CD8-positive, alpha-beta memory T cell (primary cell): ENCODE measurements around the gene TGM4. TPM values are rescaled to one million over a fixed set of nuclear protein-coding genes. Genes with fewer than 3 reads are reported as not detected.
"Not testable (repeated sequence)": the region's sequence is repeated elsewhere in the genome, so short reads cannot be mapped to it uniquely, and the experiment has no call there.

ENCODE experiments used
- CTCF ChIA-PET: fragments of 350-600 bp; sonication (Branson Sonifier 250); formaldehyde crosslinking; loops from one replicate; lab custom pipeline; 2021; ENCODE audit warnings: antibody characterized with exemption; lab: Charles Lee
- POLR2A ChIA-PET: fragments of 350-600 bp; sonication (Branson Sonifier 250); formaldehyde crosslinking; loops from one replicate; lab custom pipeline; 2021; ENCODE audit warnings: antibody characterized with exemption; lab: Charles Lee
- DNase-seq, 5 donors: peaks; one replicate each; pipeline versions ENCODE4 v3.0.0 to v3.0.0-alpha.2; 2020 to 2022; ENCODE audit warnings: mixed read lengths in 1 of 5
- H3K27ac ChIP-seq: one replicate; pipeline ENCODE4 v1.7.0; 2013; ENCODE audit warnings: low read depth, mild to moderate bottlenecking, low read length, moderate library complexity
- H3K27me3 ChIP-seq: 2 replicates; pipeline ENCODE4 v1.7.0; 2013; ENCODE audit warnings: low read length, mild to moderate bottlenecking; ENCODE audit not compliant: insufficient read depth, poor library complexity, severe bottlenecking
- H3K36me3 ChIP-seq: 2 replicates; pipeline ENCODE4 v1.7.0; 2013; ENCODE audit warnings: mild to moderate bottlenecking, low read length, moderate library complexity; ENCODE audit not compliant: insufficient read depth
- H3K4me1 ChIP-seq: 2 replicates; pipeline ENCODE4 v1.7.0; 2013; ENCODE audit warnings: mild to moderate bottlenecking, low read length, moderate library complexity; ENCODE audit not compliant: insufficient read depth
- H3K4me3 ChIP-seq: 2 replicates; pipeline ENCODE4 v1.7.0; 2013; ENCODE audit warnings: mild to moderate bottlenecking, low read length
- H3K9me3 ChIP-seq: 2 replicates; pipeline ENCODE4 v1.7.0; 2013; ENCODE audit warnings: mild to moderate bottlenecking, low read length
- H3K27ac Mint-ChIP-seq, 8 donors: one replicate each; pipeline ENCODE4 v1.8.0; 2020 to 2021; ENCODE audit warnings: mixed read lengths in 8 of 8, mild to moderate bottlenecking in 6 of 8, inconsistent platforms in 3 of 8, moderate library complexity in 3 of 8
- H3K27me3 Mint-ChIP-seq, 2 donors: one replicate each; pipeline ENCODE4 v1.8.0; 2020 to 2021; ENCODE audit warnings: mixed read lengths in 2 of 2, mild to moderate bottlenecking in 1 of 2, moderate library complexity in 1 of 2
- H3K36me3 Mint-ChIP-seq, 3 donors: one replicate each; pipeline ENCODE4 v1.8.0; 2020 to 2021; ENCODE audit warnings: mixed read lengths in 3 of 3, inconsistent platforms in 1 of 3, mild to moderate bottlenecking in 1 of 3
- H3K4me1 Mint-ChIP-seq, 3 donors: one replicate each; pipeline ENCODE4 v1.8.0; 2020 to 2021; ENCODE audit warnings: mixed read lengths in 3 of 3, inconsistent platforms in 1 of 3, mild to moderate bottlenecking in 1 of 3
- H3K4me3 Mint-ChIP-seq, 7 donors: one replicate each; pipeline ENCODE4 v1.8.0; 2020 to 2021; ENCODE audit warnings: mixed read lengths in 7 of 7, mild to moderate bottlenecking in 6 of 7, moderate library complexity in 4 of 7, inconsistent platforms in 2 of 7
- H3K9me3 Mint-ChIP-seq, 5 donors: one replicate each; pipeline ENCODE4 v1.8.0; 2020 to 2022; ENCODE audit warnings: mixed read lengths in 5 of 5, mild to moderate bottlenecking in 3 of 5, moderate library complexity in 2 of 5, inconsistent platforms in 1 of 5
- polyA plus RNA-seq: library from polyadenylated mRNA; unstranded; fragments of 300-500 nt; fragmentation: Illumina TruSeq; gene quantifications from one replicate; pipeline ENCODE4 v1.2.3, GENCODE V29; 2021
- total RNA-seq, 2 experiments: library from RNA; stranded (reverse); gene quantifications; one replicate each; pipeline ENCODE4 v1.2.3, GENCODE V29; 2021

TGM4 gene
- total and polyA plus RNA-seq, 3 experiments from 2014 or later: 0.43 TPM; not detected in 2

DNA sequence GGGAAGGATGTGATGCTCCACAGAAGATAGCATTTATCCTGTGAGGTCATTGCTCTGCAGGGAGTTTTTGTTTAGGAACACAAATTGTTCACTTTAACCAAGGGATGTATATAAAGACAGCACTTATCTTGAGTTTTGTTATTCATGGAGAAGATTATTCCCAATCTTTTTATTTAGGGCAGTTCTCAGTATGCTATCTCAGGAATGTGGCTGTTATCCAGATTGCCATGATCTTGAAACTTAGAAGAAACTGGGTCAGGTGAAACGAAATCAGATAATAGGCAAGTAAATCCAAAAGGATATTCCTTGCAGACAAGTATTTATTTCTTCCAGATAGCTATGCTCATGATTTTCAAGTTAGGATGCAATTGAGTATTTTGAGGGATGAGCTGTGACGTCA, 32.0 kb upstream of the TGM4 start:
- no peak overlapping the region for H3K27ac ChIP-seq
- CTCF ChIA-PET: no interaction called here
- H3K4me1 ChIP-seq: no peaks in the 10 kb centered on the region
- peaks cover 0 to 4% (median 0%) of the 10 kb centered on the region in 3 donors for H3K36me3 Mint-ChIP-seq
- no peaks in the 10 kb centered on the region for H3K9me3 ChIP-seq
- no peak for DNase-seq
- no peaks in the 10 kb centered on the region for H3K4me1 Mint-ChIP-seq
- H3K27me3 Mint-ChIP-seq: no peaks in the 10 kb centered on the region
- no peaks in the 10 kb centered on the region for H3K36me3 ChIP-seq
- POLR2A ChIA-PET: no interaction called here
- no peaks in the 10 kb centered on the region for H3K27me3 ChIP-seq
- H3K27ac Mint-ChIP-seq: no peak overlapping the region
- peaks cover 0 to 4% (median 0%) of the 10 kb centered on the region in 5 donors for H3K9me3 Mint-ChIP-seq
- no peak overlapping the region for H3K4me3 Mint-ChIP-seq
- H3K4me3 ChIP-seq: no peak overlapping the region

DNA sequence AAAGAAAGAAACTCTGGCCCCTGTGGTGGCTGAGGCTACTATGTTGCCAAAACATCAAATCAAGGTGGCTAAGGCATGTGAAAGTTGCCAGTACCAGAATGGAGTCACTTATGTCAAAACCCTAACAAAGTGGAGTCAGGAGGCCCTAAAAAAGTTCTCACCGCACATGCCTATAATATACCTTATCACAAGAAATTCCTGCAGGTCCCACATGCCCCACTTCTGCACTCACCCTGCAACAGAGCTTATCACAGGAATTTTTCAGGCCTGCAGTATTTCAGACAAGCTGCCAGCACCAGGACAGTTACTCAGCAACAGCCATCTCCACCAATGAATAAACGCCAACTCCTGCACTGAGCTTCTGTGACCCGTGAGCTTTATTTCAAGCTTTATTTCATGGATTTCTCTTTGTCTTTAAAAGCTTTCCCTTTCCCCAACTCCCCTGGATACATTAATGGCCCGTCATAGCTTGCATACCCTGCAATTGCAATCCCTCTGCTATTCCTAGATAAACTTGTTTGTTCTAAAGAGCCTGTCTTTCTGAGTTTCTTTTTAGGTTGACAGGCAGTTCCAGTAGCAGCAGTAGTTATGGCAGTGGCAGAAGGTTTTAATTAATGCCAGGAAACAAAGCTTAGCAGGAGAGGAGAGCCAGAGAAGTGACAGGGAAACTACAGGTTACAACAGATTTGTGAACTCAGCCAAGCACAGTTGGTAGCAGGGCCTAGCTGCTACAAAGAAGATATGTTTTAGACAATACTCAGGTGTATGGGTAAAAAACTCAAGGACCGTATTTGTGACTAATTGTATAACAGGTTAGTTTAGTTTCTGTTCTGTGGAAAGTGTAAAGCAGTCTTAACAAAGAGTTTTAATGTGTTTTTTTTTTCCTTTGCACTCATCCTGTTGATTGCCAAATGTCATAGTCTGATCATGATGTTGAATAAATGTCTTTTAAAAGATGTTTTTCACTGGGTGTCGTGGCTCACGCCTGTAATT, 28.6 kb upstream of the TGM4 start:
- Mint-ChIP-seq H3K36me3 (no peaks in the 10 kb centered on the region), H3K27me3 (no peaks in the 10 kb centered on the region), H3K4me3 (no peak overlapping the region), H3K27ac (peak overlapping the region in 2 of 8 donors; percentile 30 to 68), H3K9me3 (no peaks in the 10 kb centered on the region), H3K4me1 (no peaks in the 10 kb centered on the region)
- no peaks in the 10 kb centered on the region for H3K27me3 ChIP-seq
- no peak overlapping the region for H3K4me3 ChIP-seq
- H3K36me3 ChIP-seq: no peaks in the 10 kb centered on the region
- no peak overlapping the region for H3K27ac ChIP-seq
- no peak for DNase-seq
- ChIA-PET POLR2A (no interaction called here), CTCF (no interaction called here)
- H3K9me3 ChIP-seq: no peaks in the 10 kb centered on the region
- no peaks in the 10 kb centered on the region for H3K4me1 ChIP-seq

DNA sequence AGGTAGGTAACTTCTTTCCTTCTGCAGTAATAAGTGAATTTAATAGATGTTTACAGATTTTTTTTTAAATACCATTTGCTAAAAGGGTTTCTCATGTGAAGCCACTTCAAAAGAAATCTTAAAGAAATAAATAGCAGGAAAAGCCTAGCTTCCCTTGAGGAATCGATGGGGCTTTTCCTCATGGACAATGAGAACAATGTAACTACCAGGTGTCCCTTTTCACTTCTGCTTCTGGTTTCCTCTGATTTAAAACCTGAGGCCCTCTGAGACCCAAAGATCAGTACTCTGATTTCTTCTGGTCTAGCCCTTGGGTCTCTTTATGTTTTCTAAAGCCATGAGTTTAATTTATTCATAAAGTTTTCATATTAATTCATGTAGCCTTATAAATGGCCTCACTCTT, 25.8 kb upstream of the TGM4 start:
- H3K27me3 ChIP-seq: no peaks in the 10 kb centered on the region
- H3K27ac ChIP-seq: no peak overlapping the region
- no peaks in the 10 kb centered on the region for H3K27me3 Mint-ChIP-seq
- no peaks in the 10 kb centered on the region for H3K4me1 ChIP-seq
- no peaks in the 10 kb centered on the region for H3K9me3 Mint-ChIP-seq
- no peaks in the 10 kb centered on the region for H3K36me3 Mint-ChIP-seq
- H3K4me3 ChIP-seq: no peak overlapping the region
- H3K4me1 Mint-ChIP-seq: no peaks in the 10 kb centered on the region
- ChIA-PET CTCF (no interaction called here), POLR2A (no interaction called here)
- no peak for DNase-seq
- no peaks in the 10 kb centered on the region for H3K9me3 ChIP-seq
- no peak overlapping the region for H3K4me3 Mint-ChIP-seq
- no peaks in the 10 kb centered on the region for H3K36me3 ChIP-seq
- H3K27ac Mint-ChIP-seq: no peak overlapping the region

DNA sequence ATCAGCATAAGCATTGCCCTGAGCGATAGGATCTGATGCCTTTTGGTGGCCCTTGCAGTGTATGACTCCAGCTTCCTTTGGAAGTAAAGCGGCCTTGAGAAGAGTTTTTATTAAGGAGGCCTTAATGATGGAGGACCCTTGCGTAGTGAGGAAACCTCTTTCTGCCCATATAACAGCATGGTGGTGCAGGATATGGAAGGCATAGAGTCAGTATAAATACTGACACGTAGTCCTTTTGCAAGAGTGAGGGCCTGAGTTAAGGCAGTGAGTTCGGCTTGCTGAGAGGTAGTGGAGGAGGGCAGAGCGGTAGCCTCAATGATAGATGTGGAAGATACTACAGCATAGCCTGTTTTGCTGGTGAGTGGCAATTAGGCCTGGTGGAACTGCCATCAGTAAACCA, 17.7 kb upstream of the TGM4 start:
- DNase-seq, H3K4me1 Mint-ChIP-seq, CTCF ChIA-PET, H3K4me3 Mint-ChIP-seq, H3K36me3 ChIP-seq, H3K4me3 ChIP-seq, H3K4me1 ChIP-seq, POLR2A ChIA-PET, H3K9me3 ChIP-seq, H3K27ac Mint-ChIP-seq, H3K9me3 Mint-ChIP-seq, H3K27ac ChIP-seq, H3K36me3 Mint-ChIP-seq, H3K27me3 Mint-ChIP-seq, H3K27me3 ChIP-seq: not testable (repeated sequence)

DNA sequence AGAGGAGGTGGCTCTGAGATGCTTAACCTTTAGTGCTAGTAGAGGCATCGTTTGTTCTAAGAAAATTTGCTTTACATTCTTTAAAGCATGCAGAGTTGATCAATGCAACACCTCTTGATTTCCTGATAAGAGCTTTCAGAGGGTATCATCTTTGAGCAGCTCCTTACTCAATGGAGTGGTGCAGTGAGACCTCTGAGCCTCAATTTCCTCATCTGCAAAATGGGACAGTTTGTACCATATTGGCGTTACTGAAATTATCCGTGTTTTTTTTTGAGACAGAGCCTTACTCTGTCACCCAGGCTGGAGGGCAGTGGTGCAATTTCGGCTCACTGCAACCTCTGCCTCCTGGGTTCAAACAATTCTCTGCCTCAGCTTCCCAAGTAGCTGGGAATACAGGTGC, 14.3 kb upstream of the TGM4 start:
- H3K4me1 Mint-ChIP-seq: peaks cover 23 to 34% (median 29%) of the 10 kb centered on the region in 3 donors
- CTCF ChIA-PET: no interaction called here
- H3K27ac Mint-ChIP-seq: peak overlapping the region in 2 of 8 donors; percentile 4 to 87

DNA sequence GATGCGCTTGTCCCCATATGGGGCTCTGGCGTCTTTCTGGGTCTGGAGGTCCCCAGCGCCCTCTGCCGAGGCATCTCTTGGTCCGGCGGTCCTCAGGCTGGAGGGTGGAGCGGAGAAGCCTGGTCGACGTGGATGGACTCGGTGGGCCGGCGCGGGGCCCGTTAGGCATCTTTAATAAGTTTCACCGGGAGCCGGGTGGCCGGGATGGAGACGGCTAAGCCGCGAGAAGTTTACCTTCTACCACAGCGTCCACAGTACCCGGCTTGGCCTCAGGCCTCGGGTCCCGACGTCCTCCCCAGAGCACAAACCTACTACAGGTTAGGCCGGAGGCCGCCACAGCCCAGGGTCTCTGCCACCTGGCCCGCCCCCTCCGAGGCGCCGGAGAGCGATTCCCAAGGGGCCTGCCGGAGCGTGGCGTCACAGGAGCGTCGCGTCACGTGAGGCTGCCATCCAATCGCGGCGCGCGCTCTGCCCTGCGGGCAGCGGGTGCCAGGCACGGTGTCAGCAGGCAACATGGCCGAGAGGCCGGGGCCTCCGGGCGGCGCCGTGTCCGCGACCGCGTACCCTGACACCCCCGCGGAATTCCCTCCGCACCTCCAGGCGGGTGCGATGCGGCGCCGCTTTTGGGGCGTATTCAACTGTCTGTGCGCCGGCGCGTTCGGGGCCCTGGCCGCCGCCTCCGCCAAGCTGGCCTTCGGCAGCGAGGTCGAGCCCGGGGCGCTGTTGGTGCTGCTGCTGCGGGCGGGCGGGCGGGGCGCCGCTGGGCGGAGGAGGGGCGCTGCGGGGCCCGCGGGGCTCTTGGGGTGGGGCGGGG, 12.8 kb upstream of the TGM4 start, which contains the start of gene TMEM42:
TMEM42 (plus strand) TSS at position 501 of the 814 bp plus-strand sequence; CDS start at position 514, 13 bp downstream.
- Mint-ChIP-seq H3K27me3 (no peaks in the 10 kb centered on the region), H3K36me3 (peaks cover 0 to 6% (median 0%) of the 10 kb centered on the region in 3 donors), H3K4me1 (peaks cover 37 to 47% (median 42%) of the 10 kb centered on the region in 3 donors), H3K4me3 (peak within 1 kb of the TSS; percentile 87 to 94 (median 89)), H3K9me3 (no peaks in the 10 kb centered on the region), H3K27ac (peak within 1 kb of the TSS; percentile 88 to 97 (median 95))
- H3K27me3 ChIP-seq: no peaks in the 10 kb centered on the region
- no peaks in the 10 kb centered on the region for H3K36me3 ChIP-seq
- peak within 1 kb of the TSS; percentile 87 for H3K27ac ChIP-seq
- ChIA-PET POLR2A (no interaction called here), CTCF (no interaction called here)
- H3K4me1 ChIP-seq: peaks cover 35% of the 10 kb centered on the region
- no peaks in the 10 kb centered on the region for H3K9me3 ChIP-seq
- DNase-seq: peak; percentile 83 to 91 (median 88)
- H3K4me3 ChIP-seq: peak within 1 kb of the TSS; percentile 90

More for the DNA sequence above, 14.3 kb upstream of the TGM4 start:
- Histone ChIP-seq H3K27me3 (no peaks in the 10 kb centered on the region), H3K4me3 (no peak overlapping the region), H3K36me3 (no peaks in the 10 kb centered on the region), H3K9me3 (no peaks in the 10 kb centered on the region), H3K27ac (no peak overlapping the region), H3K4me1 (peaks cover 22% of the 10 kb centered on the region)
- H3K4me3 Mint-ChIP-seq: peak overlapping the region in 6 of 7 donors; percentile 25 to 85 (median 58)
- no peak for DNase-seq
- peaks cover 0 to 3% (median 0%) of the 10 kb centered on the region in 3 donors for H3K36me3 Mint-ChIP-seq
- POLR2A ChIA-PET: no interaction called here
- H3K9me3 Mint-ChIP-seq: no peaks in the 10 kb centered on the region
- no peaks in the 10 kb centered on the region for H3K27me3 Mint-ChIP-seq

DNA sequence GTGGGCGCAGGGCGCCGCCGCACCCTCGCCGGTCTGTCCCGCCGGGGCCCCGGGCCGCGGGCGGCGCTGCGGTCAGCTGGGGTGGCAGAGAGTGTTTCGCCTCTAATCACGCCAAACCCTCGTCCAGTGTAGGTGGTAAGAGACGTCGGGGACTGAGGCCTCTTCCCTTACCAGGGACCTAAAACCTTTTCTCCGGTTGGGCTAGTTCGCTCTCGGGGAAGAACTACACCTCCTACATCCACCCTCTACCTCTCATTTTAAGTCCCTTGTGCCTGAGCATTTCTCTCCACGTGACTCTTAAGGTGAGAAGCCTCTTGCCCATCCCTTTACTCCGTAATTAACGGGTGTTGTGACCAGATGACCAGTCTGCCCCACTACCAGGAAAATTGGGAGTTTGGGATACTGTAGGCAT, 12.2 kb upstream of the TGM4 start:
- Mint-ChIP-seq H3K27ac (peak overlapping the region; percentile 88 to 97 (median 94)), H3K27me3 (no peaks in the 10 kb centered on the region), H3K36me3 (peaks cover 0 to 6% (median 0%) of the 10 kb centered on the region in 3 donors), H3K4me3 (peak overlapping the region; percentile 86 to 92 (median 88)), H3K4me1 (peaks cover 43 to 53% (median 48%) of the 10 kb centered on the region in 3 donors), H3K9me3 (no peaks in the 10 kb centered on the region)
- H3K9me3 ChIP-seq: no peaks in the 10 kb centered on the region
- peak overlapping the region; percentile 42 for H3K4me3 ChIP-seq
- no peaks in the 10 kb centered on the region for H3K36me3 ChIP-seq
- ChIA-PET CTCF (no interaction called here), POLR2A (no interaction called here)
- peak in 1 of 5 donors; percentile 40 for DNase-seq
- H3K27me3 ChIP-seq: no peaks in the 10 kb centered on the region
- peak overlapping the region; percentile 45 for H3K27ac ChIP-seq
- peaks cover 35% of the 10 kb centered on the region for H3K4me1 ChIP-seq
